SK-N-SH treated with all-trans-retinoic acid at 6 μM for 48 hours (cell line): ENCODE results near the gene MORC3.
"Not testable (repeated sequence)": the region's sequence is repeated elsewhere in the genome, so short reads cannot be mapped to it uniquely, and the experiment has no call there.

Experiments used
- ATAC-seq: fragments of 200-7000 bp; cut with Tn5 transposase; 3 replicates; pipeline ENCODE4 v1.9.1; 2020; ENCODE audit warnings: mild to moderate bottlenecking, moderate library complexity
- ARNTL ChIP-seq: fragments of 450-650 bp; formaldehyde crosslinking; IDR thresholded peaks from 2 replicates; pipeline ENCODE4 v1.5.0; 2020; ENCODE audit warnings: low read depth, mild to moderate bottlenecking, moderate library complexity, borderline replicate concordance
- BACH2 ChIP-seq: fragments of 250-450 bp; sonication (Bioruptor Pico); IDR thresholded peaks from 2 replicates; pipeline ENCODE4 v1.9.0; 2021; ENCODE audit warnings: mild to moderate bottlenecking, borderline replicate concordance
- CSRNP3 ChIP-seq: fragments of 250-450 bp; sonication (Bioruptor Pico); IDR thresholded peaks from 2 replicates; pipeline ENCODE4 v1.5.1; 2021; ENCODE audit warnings: mild to moderate bottlenecking, moderate library complexity
- ESRRG ChIP-seq: fragments of 250-450 bp; sonication (Bioruptor Pico); IDR thresholded peaks from 2 replicates; pipeline ENCODE4 v1.6.1; 2021; ENCODE audit warnings: mild to moderate bottlenecking
- ISL1 ChIP-seq: fragments of 250-450 bp; sonication (Bioruptor Pico); IDR thresholded peaks from 2 replicates; pipeline ENCODE4 v2.1.2; 2022; ENCODE audit warnings: mild to moderate bottlenecking, moderate library complexity
- PPARA ChIP-seq: fragments of 250-450 bp; sonication (Bioruptor Pico); IDR thresholded peaks from 2 replicates; pipeline ENCODE4 v1.5.0; 2020; ENCODE audit warnings: mild to moderate bottlenecking, borderline replicate concordance
- RARB ChIP-seq: fragments of 250-450 bp; sonication (Bioruptor Pico); IDR thresholded peaks from 2 replicates; pipeline ENCODE4 v1.8.0; 2021; ENCODE audit warnings: mild to moderate bottlenecking, moderate library complexity
- SNAI2 ChIP-seq: fragments of 250-450 bp; sonication (Bioruptor Pico); IDR thresholded peaks from 2 replicates; pipeline ENCODE4 v1.5.0; 2020; ENCODE audit warnings: mild to moderate bottlenecking, moderate library complexity
- TCF4 ChIP-seq: fragments of 250-450 bp; sonication (Bioruptor Pico); IDR thresholded peaks from 2 replicates; pipeline ENCODE4 v1.8.0; 2021; ENCODE audit warnings: mild to moderate bottlenecking, moderate library complexity, borderline replicate concordance
- TOX ChIP-seq: fragments of 250-450 bp; sonication (Bioruptor Pico); IDR thresholded peaks from 2 replicates; pipeline ENCODE4 v1.8.0; 2021; ENCODE audit warnings: mild to moderate bottlenecking, moderate library complexity, borderline replicate concordance
- TSHZ2 ChIP-seq: fragments of 250-450 bp; sonication (Bioruptor Pico); IDR thresholded peaks from 2 replicates; pipeline ENCODE4 v1.5.0; 2020; ENCODE audit warnings: mild to moderate bottlenecking, moderate library complexity
- ZC3H10 ChIP-seq: fragments of 250-450 bp; sonication (Bioruptor Pico); IDR thresholded peaks from 2 replicates; pipeline ENCODE4 v1.5.1; 2021; ENCODE audit warnings: mild to moderate bottlenecking, moderate library complexity
- ZFP30 ChIP-seq: fragments of 450-650 bp; formaldehyde crosslinking; IDR thresholded peaks from 2 replicates; pipeline ENCODE4 v1.5.0; 2022; ENCODE audit warnings: mild to moderate bottlenecking, moderate library complexity
- ZNF70 ChIP-seq: fragments of 450-650 bp; formaldehyde crosslinking; IDR thresholded peaks from 2 replicates; pipeline ENCODE4 v1.5.0; 2020; ENCODE audit warnings: mild to moderate bottlenecking, moderate library complexity
- ZNF8 ChIP-seq: fragments of 450-650 bp; formaldehyde crosslinking; IDR thresholded peaks from 2 replicates; pipeline ENCODE4 v1.5.0; 2020; ENCODE audit warnings: mild to moderate bottlenecking, moderate library complexity
- TF ChIP-seq, protein P1 (sequence below): fragments of 250-450 bp; sonication (Bioruptor Pico); IDR thresholded peaks from 2 replicates; pipeline ENCODE4 v1.8.0; 2021; ENCODE audit warnings: low read depth, mild to moderate bottlenecking, moderate library complexity, borderline replicate concordance
- TF ChIP-seq, protein P2 (sequence below): fragments of 250-450 bp; sonication (Bioruptor Pico); IDR thresholded peaks from 2 replicates; pipeline ENCODE4 v1.5.1; 2020; ENCODE audit warnings: low read depth, mild to moderate bottlenecking, moderate library complexity
- TF ChIP-seq, protein P3 (sequence below): fragments of 250-450 bp; sonication (Bioruptor Pico); IDR thresholded peaks from 2 replicates; pipeline ENCODE4 v1.8.0; 2020; ENCODE audit warnings: mild to moderate bottlenecking, moderate library complexity, borderline replicate concordance

MORC3 gene

GRCh38 chr21:36395353-36396111 is 75.5 kb downstream of the MORC3 start:
- TF ChIP-seq ZFP30: no peak
- ATAC-seq: no peak

DNA sequence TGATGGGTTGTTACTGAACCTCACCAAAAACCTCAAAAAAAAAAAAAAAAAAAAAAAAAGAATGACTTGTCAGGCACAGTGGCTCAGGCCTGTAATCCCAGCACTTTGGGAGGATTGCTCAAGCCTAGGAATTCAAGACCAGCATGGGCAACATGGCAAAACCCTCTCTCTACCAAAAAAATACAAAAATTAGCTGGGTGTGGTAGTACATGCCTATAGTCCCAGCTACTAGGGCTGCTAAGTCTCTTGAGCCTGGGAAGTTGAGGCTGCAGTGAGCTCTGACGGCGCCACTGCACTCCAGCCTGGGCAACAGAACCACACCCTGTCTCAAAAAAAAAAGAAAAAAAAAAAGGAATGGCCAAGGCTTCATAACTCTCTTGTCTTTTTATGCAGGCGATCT is 76.3 kb downstream of the MORC3 start:
- no peak for TF ChIP-seq SNAI2 (CRISPR knock-in tag)
- no peak for TF ChIP-seq ZNF70 (CRISPR knock-in tag)
- TF ChIP-seq TOX (CRISPR knock-in tag): no peak
- TF ChIP-seq ZNF8 (CRISPR knock-in tag): no peak
- TF ChIP-seq ZFP30: no peak
- no peak for TF ChIP-seq PPARA (CRISPR knock-in tag)
- no peak for TF ChIP-seq ISL1 (CRISPR knock-in tag)
- TF ChIP-seq RARB (CRISPR knock-in tag): no peak

GRCh38 chr21:36396971-36397370 is 77.0 kb downstream of the MORC3 start:
- no peak for ATAC-seq
- no peak for TF ChIP-seq ARNTL (CRISPR knock-in tag)
- no peak for TF ChIP-seq BACH2 (CRISPR knock-in tag)
- TF ChIP-seq ZFP30: no peak
- TF ChIP-seq RARB (CRISPR knock-in tag): no peak
- no peak for TF ChIP-seq TCF4
- TF ChIP-seq ISL1 (CRISPR knock-in tag): no peak
- TF ChIP-seq ESRRG (CRISPR knock-in tag): no peak
- no peak for TF ChIP-seq ZNF70 (CRISPR knock-in tag)
- no peak for TF ChIP-seq TSHZ2 (CRISPR knock-in tag)
- TF ChIP-seq, protein P1, sequence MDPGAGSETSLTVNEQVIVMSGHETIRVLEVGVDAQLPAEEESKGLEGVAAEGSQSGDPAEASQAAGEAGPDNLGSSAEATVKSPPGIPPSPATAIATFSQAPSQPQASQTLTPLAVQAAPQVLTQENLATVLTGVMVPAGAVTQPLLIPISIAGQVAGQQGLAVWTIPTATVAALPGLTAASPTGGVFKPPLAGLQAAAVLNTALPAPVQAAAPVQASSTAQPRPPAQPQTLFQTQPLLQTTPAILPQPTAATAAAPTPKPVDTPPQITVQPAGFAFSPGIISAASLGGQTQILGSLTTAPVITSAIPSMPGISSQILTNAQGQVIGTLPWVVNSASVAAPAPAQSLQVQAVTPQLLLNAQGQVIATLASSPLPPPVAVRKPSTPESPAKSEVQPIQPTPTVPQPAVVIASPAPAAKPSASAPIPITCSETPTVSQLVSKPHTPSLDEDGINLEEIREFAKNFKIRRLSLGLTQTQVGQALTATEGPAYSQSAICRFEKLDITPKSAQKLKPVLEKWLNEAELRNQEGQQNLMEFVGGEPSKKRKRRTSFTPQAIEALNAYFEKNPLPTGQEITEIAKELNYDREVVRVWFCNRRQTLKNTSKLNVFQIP (CRISPR knock-in tag): no peak
- TF ChIP-seq, protein P2, sequence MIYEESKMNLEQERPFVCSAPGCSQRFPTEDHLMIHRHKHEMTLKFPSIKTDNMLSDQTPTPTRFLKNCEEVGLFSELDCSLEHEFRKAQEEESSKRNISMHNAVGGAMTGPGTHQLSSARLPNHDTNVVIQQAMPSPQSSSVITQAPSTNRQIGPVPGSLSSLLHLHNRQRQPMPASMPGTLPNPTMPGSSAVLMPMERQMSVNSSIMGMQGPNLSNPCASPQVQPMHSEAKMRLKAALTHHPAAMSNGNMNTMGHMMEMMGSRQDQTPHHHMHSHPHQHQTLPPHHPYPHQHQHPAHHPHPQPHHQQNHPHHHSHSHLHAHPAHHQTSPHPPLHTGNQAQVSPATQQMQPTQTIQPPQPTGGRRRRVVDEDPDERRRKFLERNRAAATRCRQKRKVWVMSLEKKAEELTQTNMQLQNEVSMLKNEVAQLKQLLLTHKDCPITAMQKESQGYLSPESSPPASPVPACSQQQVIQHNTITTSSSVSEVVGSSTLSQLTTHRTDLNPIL (CRISPR knock-in tag): no peak
- TF ChIP-seq PPARA (CRISPR knock-in tag): no peak
- TF ChIP-seq, protein P3, sequence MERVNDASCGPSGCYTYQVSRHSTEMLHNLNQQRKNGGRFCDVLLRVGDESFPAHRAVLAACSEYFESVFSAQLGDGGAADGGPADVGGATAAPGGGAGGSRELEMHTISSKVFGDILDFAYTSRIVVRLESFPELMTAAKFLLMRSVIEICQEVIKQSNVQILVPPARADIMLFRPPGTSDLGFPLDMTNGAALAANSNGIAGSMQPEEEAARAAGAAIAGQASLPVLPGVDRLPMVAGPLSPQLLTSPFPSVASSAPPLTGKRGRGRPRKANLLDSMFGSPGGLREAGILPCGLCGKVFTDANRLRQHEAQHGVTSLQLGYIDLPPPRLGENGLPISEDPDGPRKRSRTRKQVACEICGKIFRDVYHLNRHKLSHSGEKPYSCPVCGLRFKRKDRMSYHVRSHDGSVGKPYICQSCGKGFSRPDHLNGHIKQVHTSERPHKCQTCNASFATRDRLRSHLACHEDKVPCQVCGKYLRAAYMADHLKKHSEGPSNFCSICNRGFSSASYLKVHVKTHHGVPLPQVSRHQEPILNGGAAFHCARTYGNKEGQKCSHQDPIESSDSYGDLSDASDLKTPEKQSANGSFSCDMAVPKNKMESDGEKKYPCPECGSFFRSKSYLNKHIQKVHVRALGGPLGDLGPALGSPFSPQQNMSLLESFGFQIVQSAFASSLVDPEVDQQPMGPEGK (CRISPR knock-in tag): no peak
- no peak for TF ChIP-seq CSRNP3 (CRISPR knock-in tag)
- no peak for TF ChIP-seq ZC3H10
- no peak for TF ChIP-seq TOX (CRISPR knock-in tag)

More for the DNA sequence above, 76.3 kb downstream of the MORC3 start:
- ATAC-seq: no peak

GRCh38 chr21:36397606-36398005 is 77.6 kb downstream of the MORC3 start:
- no peak for ATAC-seq
- no peak for TF ChIP-seq SNAI2 (CRISPR knock-in tag)

- not testable (repeated sequence) for ATAC-seq
Measured at GRCh38 chr21:36399736-36400135, 79.7 kb downstream of the MORC3 start.
